Glomerular endothelial cell (primary cell): ENCODE results near the gene SPHKAP. TPM values are rescaled to one million over a fixed set of nuclear protein-coding genes. Genes with fewer than 3 reads are reported as not detected.
"Not testable (repeated sequence)": the region's sequence is repeated elsewhere in the genome, so short reads cannot be mapped to it uniquely, and the experiment has no call there.

Experiments
- DNase-seq: peaks from one replicate; pipeline ENCODE4 v3.0.0-alpha.2; 2011; ENCODE audit warnings: low read depth, low spot score; ENCODE audit errors: extremely low read depth
- total RNA-seq: library from RNA; depleted of rRNA; stranded (reverse); fragments of >200 nt; gene quantifications from 2 replicates; pipeline ENCODE4 v1.2.3, GENCODE V29; 2015

Gene SPHKAP
- total RNA-seq, 1 donor from 2014 or later: not detected

GRCh38 chr2:228104215-228104614 lies 77.3 kb downstream of the SPHKAP start:
- no peak for DNase-seq

GRCh38 chr2:228103379-228103778 lies 78.1 kb downstream of the SPHKAP start:
- DNase-seq: no peak

GRCh38 chr2:228102949-228103348 lies 78.5 kb downstream of the SPHKAP start:
- no peak for DNase-seq

- no peak for DNase-seq
These were observed 87.0 kb downstream of the SPHKAP start for GRCh38 chr2:228094377-228094921.

GRCh38 chr2:228092056-228092455 lies 89.4 kb downstream of the SPHKAP start:
- DNase-seq: no peak

GRCh38 chr2:228086561-228086960 lies 94.9 kb downstream of the SPHKAP start:
- DNase-seq: no peak

- DNase-seq: no peak
These were observed 96.8 kb downstream of the SPHKAP start for GRCh38 chr2:228084717-228085116.

GRCh38 chr2:228083131-228083530 lies 98.4 kb downstream of the SPHKAP start:
- no peak for DNase-seq

- DNase-seq: no peak
These were observed 98.9 kb downstream of the SPHKAP start for GRCh38 chr2:228082571-228082970.

GRCh38 chr2:228079194-228079593 lies 102.3 kb downstream of the SPHKAP start:
- DNase-seq: no peak

GRCh38 chr2:228076695-228077094 lies 104.8 kb downstream of the SPHKAP start:
- not testable (repeated sequence) for DNase-seq

GRCh38 chr2:228072669-228073068 lies 108.8 kb downstream of the SPHKAP start:
- DNase-seq: no peak

- no peak for DNase-seq
These were observed 114.2 kb downstream of the SPHKAP start for GRCh38 chr2:228067309-228067708.

GRCh38 chr2:228066126-228066798 lies 115.2 kb downstream of the SPHKAP start:
- DNase-seq: no peak

GRCh38 chr2:228065686-228066085 lies 115.8 kb downstream of the SPHKAP start:
- DNase-seq: no peak

GRCh38 chr2:228064796-228065315 lies 116.6 kb downstream of the SPHKAP start:
- no peak for DNase-seq

- DNase-seq: no peak
These were observed 117.5 kb downstream of the SPHKAP start for GRCh38 chr2:228064024-228064423.

GRCh38 chr2:228063558-228063957 lies 117.9 kb downstream of the SPHKAP start:
- no peak for DNase-seq

- DNase-seq: no peak
These were observed 121.8 kb downstream of the SPHKAP start for GRCh38 chr2:228059735-228060134.

- no peak for DNase-seq
These were observed 125.0 kb downstream of the SPHKAP start for GRCh38 chr2:228056293-228057097.

- DNase-seq: no peak
These were observed 132.5 kb downstream of the SPHKAP start for GRCh38 chr2:228048838-228049490.
